Astrocyte (in vitro differentiated cells and primary cell): ENCODE results near the gene SNCB. TPM values are rescaled to one million over a fixed set of nuclear protein-coding genes. Genes with fewer than 3 reads are reported as not detected.

Experiments
- DNase-seq: peaks from one replicate; pipeline ENCODE4 v3.0.0-alpha.2; 2010; ENCODE audit warnings: low read depth
- FAIRE-seq: peaks from 2 replicates; lab custom pipeline; 2011; peaks lifted over from hg19 to GRCh38; lab: Jason Lieb, UNC
- H2AFZ ChIP-seq: 2 replicates; pipeline ENCODE4 v1.6.0; 2012; ENCODE audit warnings: low read depth, low read length, inconsistent platforms
- H3K27ac ChIP-seq: 2 replicates; pipeline ENCODE4 v1.5.1; 2011; ENCODE audit warnings: low read depth, low read length, inconsistent platforms
- H3K27me3 ChIP-seq: 2 replicates; pipeline ENCODE4 v1.6.0; 2011; ENCODE audit warnings: low read length, inconsistent platforms; ENCODE audit not compliant: insufficient read depth
- H3K36me3 ChIP-seq: 2 replicates; pipeline ENCODE4 v1.5.1; 2011; ENCODE audit warnings: low read length, inconsistent platforms; ENCODE audit not compliant: insufficient read depth
- H3K4me1 ChIP-seq: 2 replicates; pipeline ENCODE4 v1.5.1; 2011; ENCODE audit warnings: low read length, inconsistent platforms; ENCODE audit not compliant: insufficient read depth
- H3K4me2 ChIP-seq: 2 replicates; pipeline ENCODE4 v1.6.0; 2012; ENCODE audit warnings: low read length, inconsistent platforms
- H3K4me3 ChIP-seq: 2 replicates; pipeline ENCODE4 v1.5.1; 2011; ENCODE audit warnings: low read depth, mild to moderate bottlenecking, low read length, inconsistent platforms; ENCODE audit not compliant: insufficient read depth
- H3K79me2 ChIP-seq: 2 replicates; pipeline ENCODE4 v1.6.0; 2012; ENCODE audit warnings: mild to moderate bottlenecking, low read length, inconsistent platforms; ENCODE audit not compliant: insufficient read depth
- H3K9ac ChIP-seq: 2 replicates; pipeline ENCODE4 v1.6.0; 2012; ENCODE audit warnings: mild to moderate bottlenecking, low read length, inconsistent platforms
- H3K9me3 ChIP-seq: 2 replicates; pipeline ENCODE4 v1.5.1; 2012; ENCODE audit warnings: low read depth, mild to moderate bottlenecking, low read length, inconsistent platforms; ENCODE audit not compliant: insufficient read depth
- H4K20me1 ChIP-seq: 2 replicates; pipeline ENCODE4 v1.6.0; 2012; ENCODE audit warnings: low read length, inconsistent platforms; ENCODE audit not compliant: insufficient read depth
- H3K27ac Mint-ChIP-seq: one replicate; pipeline ENCODE4 v1.8.0; 2021; ENCODE audit warnings: mild to moderate bottlenecking, mixed read lengths; ENCODE audit not compliant: unreplicated experiment
- H3K27me3 Mint-ChIP-seq: one replicate; pipeline ENCODE4 v1.8.0; 2021; ENCODE audit warnings: low read depth, mixed read lengths; ENCODE audit not compliant: unreplicated experiment
- H3K36me3 Mint-ChIP-seq: one replicate; pipeline ENCODE4 v1.8.0; 2021; ENCODE audit warnings: low read depth, mixed read lengths; ENCODE audit not compliant: unreplicated experiment
- H3K4me1 Mint-ChIP-seq: one replicate; pipeline ENCODE4 v1.8.0; 2021; ENCODE audit warnings: low read depth, mixed read lengths; ENCODE audit not compliant: unreplicated experiment
- H3K4me3 Mint-ChIP-seq: one replicate; pipeline ENCODE4 v1.8.0; 2021; ENCODE audit warnings: mild to moderate bottlenecking, moderate library complexity, mixed read lengths; ENCODE audit not compliant: unreplicated experiment
- H3K9me3 Mint-ChIP-seq: one replicate; pipeline ENCODE4 v1.8.0; 2021; ENCODE audit warnings: mild to moderate bottlenecking, mixed read lengths; ENCODE audit not compliant: unreplicated experiment
- EZH2 ChIP-seq: IDR thresholded peaks from 2 replicates; pipeline ENCODE4 v1.6.1; 2012; ENCODE audit warnings: mild to moderate bottlenecking, low read length, inconsistent platforms; ENCODE audit not compliant: insufficient read depth
- total RNA-seq: library from RNA; stranded (reverse); gene quantifications from 2 replicates; pipeline ENCODE4 v1.2.1, GENCODE V29; 2021
- TF ChIP-seq, protein P1 (sequence below): IDR thresholded peaks from 2 replicates; pipeline ENCODE4 v1.5.1; 2011; ENCODE audit warnings: low read depth, mild to moderate bottlenecking, inconsistent platforms, low read length, moderate library complexity; ENCODE audit not compliant: insufficient read depth

The SNCB gene
- total RNA-seq, 1 donor from 2014 or later = 3.4 TPM

DNA sequence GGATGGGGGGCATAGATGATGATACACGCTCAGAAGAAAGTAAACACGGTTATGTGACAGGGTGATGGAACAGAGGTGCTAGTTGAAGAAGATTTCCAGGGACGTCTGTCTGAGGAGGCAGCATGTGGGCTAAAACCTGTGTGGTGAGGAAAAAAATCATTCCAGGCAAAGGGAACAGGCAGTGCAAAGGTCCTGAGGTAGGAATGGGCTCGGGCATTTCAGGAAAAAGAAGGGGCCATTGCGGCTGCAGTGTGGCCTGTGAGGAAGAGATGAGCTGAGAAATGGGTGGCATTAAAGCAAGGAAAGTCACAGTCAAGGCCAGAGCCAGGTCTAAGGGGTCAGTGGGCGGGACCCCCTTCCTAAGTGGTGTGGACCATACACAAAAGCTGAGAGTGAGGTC lies 35.2 kb upstream of the SNCB start:
- Histone ChIP-seq H3K79me2 (no peaks in the 10 kb centered on the region), H3K4me1 (no peaks in the 10 kb centered on the region), H3K27me3 (peaks cover 44% of the 10 kb centered on the region), H3K9me3 (no peaks in the 10 kb centered on the region), H3K36me3 (no peaks in the 10 kb centered on the region), H3K27ac (no peak overlapping the region), H3K9ac (no peak overlapping the region), H4K20me1 (peaks cover 6% of the 10 kb centered on the region), H3K4me2 (no peak overlapping the region), H3K4me3 (no peak overlapping the region), H2AFZ (no peak overlapping the region)
- TF ChIP-seq, protein P1, sequence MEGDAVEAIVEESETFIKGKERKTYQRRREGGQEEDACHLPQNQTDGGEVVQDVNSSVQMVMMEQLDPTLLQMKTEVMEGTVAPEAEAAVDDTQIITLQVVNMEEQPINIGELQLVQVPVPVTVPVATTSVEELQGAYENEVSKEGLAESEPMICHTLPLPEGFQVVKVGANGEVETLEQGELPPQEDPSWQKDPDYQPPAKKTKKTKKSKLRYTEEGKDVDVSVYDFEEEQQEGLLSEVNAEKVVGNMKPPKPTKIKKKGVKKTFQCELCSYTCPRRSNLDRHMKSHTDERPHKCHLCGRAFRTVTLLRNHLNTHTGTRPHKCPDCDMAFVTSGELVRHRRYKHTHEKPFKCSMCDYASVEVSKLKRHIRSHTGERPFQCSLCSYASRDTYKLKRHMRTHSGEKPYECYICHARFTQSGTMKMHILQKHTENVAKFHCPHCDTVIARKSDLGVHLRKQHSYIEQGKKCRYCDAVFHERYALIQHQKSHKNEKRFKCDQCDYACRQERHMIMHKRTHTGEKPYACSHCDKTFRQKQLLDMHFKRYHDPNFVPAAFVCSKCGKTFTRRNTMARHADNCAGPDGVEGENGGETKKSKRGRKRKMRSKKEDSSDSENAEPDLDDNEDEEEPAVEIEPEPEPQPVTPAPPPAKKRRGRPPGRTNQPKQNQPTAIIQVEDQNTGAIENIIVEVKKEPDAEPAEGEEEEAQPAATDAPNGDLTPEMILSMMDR = no peak
- TF ChIP-seq EZH2 = no peak
- no peak for DNase-seq
- Mint-ChIP-seq H3K9me3 (no peaks in the 10 kb centered on the region), H3K4me1 (no peaks in the 10 kb centered on the region), H3K27me3 (peaks cover 60% of the 10 kb centered on the region), H3K27ac (no peak overlapping the region), H3K4me3 (no peak overlapping the region), H3K36me3 (no peaks in the 10 kb centered on the region)
- FAIRE-seq = no peak

DNA sequence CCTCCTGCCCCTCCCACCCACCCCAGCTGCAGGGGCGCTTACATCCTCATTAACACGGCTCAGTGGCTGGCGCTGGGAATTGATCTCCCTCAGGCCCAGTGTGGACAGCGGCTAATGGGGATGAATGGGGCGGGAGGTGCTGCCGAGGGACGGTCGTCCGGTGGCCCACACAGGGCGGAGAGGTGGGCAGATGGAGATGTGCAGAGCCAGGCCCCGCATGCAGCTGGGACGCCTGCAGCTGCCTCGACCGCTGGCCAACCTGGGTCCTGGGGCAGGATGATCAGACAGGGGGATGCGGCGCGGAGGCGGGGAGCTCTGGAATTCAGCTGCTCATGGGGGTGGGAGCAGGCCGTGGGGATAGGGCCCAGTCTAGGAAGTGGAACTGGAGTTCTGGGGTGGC lies 34.6 kb upstream of the SNCB start:
- DNase-seq (no peak), FAIRE-seq (no peak)
- H3K36me3 ChIP-seq = no peaks in the 10 kb centered on the region
- H3K4me3 ChIP-seq = no peak overlapping the region
- H3K79me2 ChIP-seq = no peaks in the 10 kb centered on the region
- Mint-ChIP-seq H3K9me3 (no peaks in the 10 kb centered on the region), H3K27ac (no peak overlapping the region), H3K4me1 (no peaks in the 10 kb centered on the region), H3K36me3 (no peaks in the 10 kb centered on the region), H3K4me3 (no peak overlapping the region), H3K27me3 (peaks cover 55% of the 10 kb centered on the region)
- no peak overlapping the region for H3K9ac ChIP-seq
- H3K9me3 ChIP-seq = no peaks in the 10 kb centered on the region
- H3K27me3 ChIP-seq = peaks cover 39% of the 10 kb centered on the region
- no peak overlapping the region for H3K27ac ChIP-seq
- H2AFZ ChIP-seq = no peak overlapping the region
- peaks cover 13% of the 10 kb centered on the region for H4K20me1 ChIP-seq
- no peaks in the 10 kb centered on the region for H3K4me1 ChIP-seq
- H3K4me2 ChIP-seq = no peak overlapping the region
- peak; percentile 37 for TF ChIP-seq EZH2
- TF ChIP-seq, protein P1 = no peak

DNA sequence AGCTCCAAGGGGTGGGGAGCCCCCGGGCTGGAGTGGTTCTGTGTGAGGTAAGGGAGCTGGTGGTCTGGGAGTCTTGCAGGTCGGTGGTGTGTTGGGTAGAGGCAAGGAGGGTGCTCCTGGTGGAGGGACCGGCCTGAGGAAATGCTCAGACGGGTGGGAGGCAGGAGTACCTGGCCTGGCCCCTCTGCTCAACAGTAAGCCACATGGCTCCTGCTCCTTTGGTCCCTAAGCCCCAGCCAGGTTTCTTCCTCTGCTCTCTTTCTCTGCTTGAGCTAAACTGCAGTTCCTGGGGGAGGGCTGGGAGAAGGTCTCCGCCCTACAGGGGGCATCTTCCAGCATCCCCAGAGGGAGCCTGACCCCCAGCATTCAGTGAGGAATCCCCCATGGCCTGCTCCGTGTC lies 34.1 kb upstream of the SNCB start:
- H3K9me3 ChIP-seq = no peaks in the 10 kb centered on the region
- DNase-seq (no peak), FAIRE-seq (no peak)
- Mint-ChIP-seq H3K27ac (no peak overlapping the region), H3K9me3 (no peaks in the 10 kb centered on the region), H3K4me1 (peaks cover under 1% of the 10 kb centered on the region), H3K4me3 (no peak overlapping the region), H3K36me3 (no peaks in the 10 kb centered on the region), H3K27me3 (peaks cover 51% of the 10 kb centered on the region)
- no peak overlapping the region for H3K4me3 ChIP-seq
- peaks cover 14% of the 10 kb centered on the region for H4K20me1 ChIP-seq
- H3K4me2 ChIP-seq = no peak overlapping the region
- H3K36me3 ChIP-seq = no peaks in the 10 kb centered on the region
- no peak overlapping the region for H2AFZ ChIP-seq
- H3K27ac ChIP-seq = no peak overlapping the region
- no peaks in the 10 kb centered on the region for H3K79me2 ChIP-seq
- no peak overlapping the region for H3K9ac ChIP-seq
- peaks cover 37% of the 10 kb centered on the region for H3K27me3 ChIP-seq
- H3K4me1 ChIP-seq = no peaks in the 10 kb centered on the region
- TF ChIP-seq, protein P1 = no peak
- TF ChIP-seq EZH2 = no peak
